SW480 (cell line): ENCODE data around the gene ADK.
A peak's percentile ranks its signal among the peaks of the same experiment; 100 is the strongest.
"Not testable (repeated sequence)": the region's sequence is repeated elsewhere in the genome, so short reads cannot be mapped to it uniquely, and the experiment has no call there.

ENCODE experiments used
- DNase-seq: peaks from one replicate; pipeline ENCODE4 v3.0.0-alpha.2; 2016; ENCODE audit warnings: low spot score

ADK gene

GRCh38 chr10:74238516-74238915 is 87.5 kb downstream of the ADK start:
- DNase-seq = no peak

- no peak for DNase-seq
Observed at GRCh38 chr10:74243067-74243466, 92.0 kb downstream of the ADK start.

- DNase-seq = peak; percentile 31
Observed at GRCh38 chr10:74244097-74244685, 93.2 kb downstream of the ADK start.

- no peak for DNase-seq
Observed at GRCh38 chr10:74244807-74245206, 93.8 kb downstream of the ADK start.

- no peak for DNase-seq
Observed at GRCh38 chr10:74246495-74246894, 95.5 kb downstream of the ADK start.

GRCh38 chr10:74249865-74250264 is 98.8 kb downstream of the ADK start:
- DNase-seq = no peak

GRCh38 chr10:74255214-74255613 is 104.2 kb downstream of the ADK start:
- no peak for DNase-seq

- no peak for DNase-seq
Observed at GRCh38 chr10:74255888-74256357, 104.9 kb downstream of the ADK start.

GRCh38 chr10:74262856-74263255 is 111.8 kb downstream of the ADK start:
- DNase-seq = no peak

GRCh38 chr10:74263996-74264395 is 113.0 kb downstream of the ADK start:
- no peak for DNase-seq

GRCh38 chr10:74272288-74272687 is 121.3 kb downstream of the ADK start:
- DNase-seq = no peak

GRCh38 chr10:74275755-74276290 is 124.8 kb downstream of the ADK start:
- no peak for DNase-seq

GRCh38 chr10:74276416-74276815 is 125.4 kb downstream of the ADK start:
- DNase-seq = no peak

- DNase-seq = no peak
Observed at GRCh38 chr10:74282151-74282847, 131.3 kb downstream of the ADK start.

- DNase-seq = no peak
Observed at GRCh38 chr10:74282848-74283210, 131.8 kb downstream of the ADK start.

GRCh38 chr10:74289188-74289587 is 138.2 kb downstream of the ADK start:
- no peak for DNase-seq

GRCh38 chr10:74289951-74290350 is 138.9 kb downstream of the ADK start:
- no peak for DNase-seq

- no peak for DNase-seq
Observed at GRCh38 chr10:74290708-74291107, 139.7 kb downstream of the ADK start.

- no peak for DNase-seq
Observed at GRCh38 chr10:74292871-74293427, 141.9 kb downstream of the ADK start.

GRCh38 chr10:74293686-74294371 is 142.8 kb downstream of the ADK start:
- DNase-seq = no peak

GRCh38 chr10:74297389-74298080 is 146.5 kb downstream of the ADK start:
- no peak for DNase-seq

- not testable (repeated sequence) for DNase-seq
Observed at GRCh38 chr10:74300074-74300621, 149.1 kb downstream of the ADK start.
